Hematopoietic multipotent progenitor cell treated with erythropoietin and hydrocortisone succinate and interleukin-3 and kit ligand, for 17 days (in vitro differentiated cells): ENCODE data around the gene POLR2H.
A peak's percentile ranks its signal among the peaks of the same experiment; 100 is the strongest.

Experiments
- DNase-seq: peaks from one replicate; pipeline ENCODE4 v3.0.0-alpha.2; 2015; ENCODE audit warnings: low spot score

POLR2H gene

GRCh38 chr3:184371570-184372018, 10.1 kb downstream of the POLR2H start:
- DNase-seq = peak; percentile 81

- no peak for DNase-seq
Measured at GRCh38 chr3:184372296-184372821, 10.8 kb downstream of the POLR2H start.

- no peak for DNase-seq
Measured at GRCh38 chr3:184372911-184373310, 11.4 kb downstream of the POLR2H start.

- no peak for DNase-seq
Measured at GRCh38 chr3:184373422-184373821, 11.9 kb downstream of the POLR2H start.

GRCh38 chr3:184375747-184376461, 14.4 kb downstream of the POLR2H start:
- DNase-seq = no peak

- no peak for DNase-seq
Measured at GRCh38 chr3:184377374-184377773, 15.9 kb downstream of the POLR2H start.

GRCh38 chr3:184377882-184378445, 16.5 kb downstream of the POLR2H start, which contains the start of gene THPO:
TSS of gene THPO (minus strand) at chr3:184378207. CDS start at chr3:184376259, 1,948 bp downstream.
- DNase-seq = no peak

- DNase-seq = no peak
Measured at GRCh38 chr3:184378651-184379357, 17.3 kb downstream of the POLR2H start.

- no peak for DNase-seq
Measured at GRCh38 chr3:184379358-184380184, 18.1 kb downstream of the POLR2H start, which contains the start of gene CHRD. TSS of gene CHRD (plus strand) at chr3:184380054. CDS start at chr3:184380319, 265 bp downstream.

GRCh38 chr3:184380185-184380626, 18.7 kb downstream of the POLR2H start:
- no peak for DNase-seq

- DNase-seq = no peak
Measured at GRCh38 chr3:184380627-184381260, 19.2 kb downstream of the POLR2H start.

GRCh38 chr3:184381261-184382224, 20.0 kb downstream of the POLR2H start:
- no peak for DNase-seq

GRCh38 chr3:184382326-184383032, 21.0 kb downstream of the POLR2H start:
- DNase-seq = no peak

- no peak for DNase-seq
Measured at GRCh38 chr3:184383033-184383740, 21.7 kb downstream of the POLR2H start.

GRCh38 chr3:184384342-184384741, 22.8 kb downstream of the POLR2H start:
- no peak for DNase-seq

- DNase-seq = no peak
Measured at GRCh38 chr3:184384856-184385422, 23.4 kb downstream of the POLR2H start.

- no peak for DNase-seq
Measured at GRCh38 chr3:184386047-184386806, 24.7 kb downstream of the POLR2H start.
